Dermis microvascular lymphatic vessel endothelial cell (primary cell): Measurements from ENCODE around the gene NOP53. TPM values are rescaled to one million over a fixed set of nuclear protein-coding genes. Genes with fewer than 3 reads are reported as not detected.

Experiments
- DNase-seq, 2 donors: peaks; one replicate each; pipeline versions ENCODE4 v3.0.0 to v3.0.0-alpha.2; 2010; ENCODE audit warnings: low read depth in 2 of 2
- total RNA-seq: library from RNA; depleted of rRNA; stranded (reverse); fragments of >200 nt; gene quantifications from 2 replicates; pipeline ENCODE4 v1.2.1, GENCODE V29; 2014

NOP53 gene
- total RNA-seq, 1 donor from 2014 or later, result 71.5 TPM

DNA sequence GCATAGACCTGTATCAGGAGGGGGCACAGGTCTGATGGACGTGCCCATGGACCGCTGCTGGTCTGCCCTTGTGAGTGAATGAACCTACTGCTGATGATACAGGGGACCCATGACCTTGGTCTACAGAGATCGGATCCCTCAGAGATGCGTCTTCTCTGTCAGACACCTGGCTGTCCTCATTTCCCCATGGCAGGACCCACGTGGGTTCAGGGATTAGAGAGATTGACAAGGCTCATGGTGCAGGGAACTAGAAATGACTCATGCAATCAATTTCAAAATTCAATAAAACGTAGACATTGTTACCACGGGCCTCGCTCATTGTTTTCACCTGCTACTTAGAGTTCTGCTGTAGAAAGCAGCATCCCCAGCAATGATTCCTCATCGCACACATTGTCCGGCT is 60.0 kb downstream of the NOP53 start:
- DNase-seq, result no peak

DNA sequence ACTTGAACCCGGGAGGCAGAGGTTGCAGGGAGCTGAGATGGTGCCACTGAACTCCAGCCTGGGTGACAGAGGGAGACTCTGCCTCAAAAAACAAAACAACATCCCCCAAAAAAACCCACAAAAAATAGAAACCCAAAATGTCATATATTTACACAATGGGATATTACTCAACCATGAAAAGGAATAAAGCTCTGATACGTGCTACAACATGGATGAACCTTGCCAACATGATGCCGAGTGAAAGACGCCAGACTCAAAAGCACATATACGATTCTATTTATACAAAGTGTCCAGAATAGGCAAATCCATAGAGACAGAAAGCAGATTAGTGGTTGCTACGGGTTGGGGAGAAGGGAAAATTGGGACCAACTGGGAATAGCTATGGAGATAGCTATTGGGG is 61.1 kb downstream of the NOP53 start:
- DNase-seq, result no peak

Other genes with a start within 250 kb of the NOP53 start
- 62.3 and 96.5 TPM in 2 replicates for gene NAPA, start 230.5 kb upstream of the NOP53 start, total RNA-seq
- 0.39 and 0.63 TPM in 2 replicates for gene ZNF541, start 172.4 kb upstream of the NOP53 start, total RNA-seq
- gene BICRA, start 136.4 kb upstream of the NOP53 start, total RNA-seq, result 2.8 and 5.7 TPM in 2 replicates
- gene EHD2, start 32.1 kb upstream of the NOP53 start, total RNA-seq, result 73.6 and 146 TPM in 2 replicates
- 200 and 277 TPM in 2 replicates for gene SELENOW, start 33.2 kb downstream of the NOP53 start, total RNA-seq
- gene TPRX1, start 59.0 kb downstream of the NOP53 start, total RNA-seq, result not detected in 2 replicates
- gene CRX, start 76.4 kb downstream of the NOP53 start, total RNA-seq, result not detected in 2 replicates
- gene TPRX2, start 113.7 kb downstream of the NOP53 start, total RNA-seq, result not detected in 2 replicates
- not detected in 2 replicates for gene SULT2A1, start 140.8 kb downstream of the NOP53 start, total RNA-seq
- gene BSPH1, start 246.6 kb downstream of the NOP53 start, total RNA-seq, result not detected in 2 replicates
- not detected in 2 replicates for gene ELSPBP1, start 249.1 kb downstream of the NOP53 start, total RNA-seq